Calu3 (cell line): Measurements from ENCODE around the gene HSPA2. TPM values are rescaled to one million over a fixed set of nuclear protein-coding genes. Genes with fewer than 3 reads are reported as not detected.

Experiments
- BruUV-seq: library from RNA; stranded (reverse); fragments of 400-500 nt; replicated peaks from 2 replicates; lab custom pipeline; 2021; lab: Mats Ljungman, UMichigan
- CTCF ChIA-PET: fragments of 300-600 bp; sonication (Branson Sonifier 250); formaldehyde crosslinking; loops from one replicate; lab custom pipeline; 2022; ENCODE audit warnings: antibody characterized with exemption; lab: Charles Lee
- DNase-seq: peaks from one replicate; pipeline ENCODE4 v3.0.0; 2022
- H3K27ac Mint-ChIP-seq: one replicate; pipeline ENCODE4 v1.8.0; 2022; ENCODE audit warnings: mixed read lengths; ENCODE audit not compliant: unreplicated experiment
- H3K27me3 Mint-ChIP-seq: one replicate; pipeline ENCODE4 v1.8.0; 2022; ENCODE audit warnings: mixed read lengths; ENCODE audit not compliant: unreplicated experiment
- H3K36me3 Mint-ChIP-seq: one replicate; pipeline ENCODE4 v1.8.0; 2022; ENCODE audit warnings: mild to moderate bottlenecking, moderate library complexity, mixed read lengths; ENCODE audit not compliant: insufficient read depth, unreplicated experiment
- H3K4me1 Mint-ChIP-seq: one replicate; pipeline ENCODE4 v1.8.0; 2022; ENCODE audit warnings: mild to moderate bottlenecking, low read depth, mixed read lengths; ENCODE audit not compliant: unreplicated experiment
- H3K4me3 Mint-ChIP-seq: one replicate; pipeline ENCODE4 v1.8.0; 2022; ENCODE audit warnings: mild to moderate bottlenecking, low read depth, moderate library complexity, mixed read lengths; ENCODE audit not compliant: unreplicated experiment
- H3K9me3 Mint-ChIP-seq: one replicate; pipeline ENCODE4 v1.8.0; 2022; ENCODE audit warnings: low read depth, mixed read lengths; ENCODE audit not compliant: unreplicated experiment
- intact Hi-C: fragments of 100-400 bp; cut with micrococcal nuclease; formaldehyde crosslinking; loops from one replicate; pipeline ENCODE4 v1.10.0; 2022; ENCODE audit not compliant: unreplicated experiment
- total RNA-seq: library from RNA; stranded (reverse); gene quantifications from 2 replicates; pipeline ENCODE4 v1.2.3, GENCODE V29; 2022
- TF ChIP-seq, protein P1 (sequence below): fragments of 200-600 bp; IDR thresholded peaks from one replicate; pipeline ENCODE4 v1.8.0; 2022; ENCODE audit warnings: antibody characterized with exemption; ENCODE audit not compliant: unreplicated experiment

HSPA2 gene
- total RNA-seq, 1 experiment from 2014 or later, result 3.6 TPM

- no TSS peak for BruUV-seq
- Mint-ChIP-seq H3K4me1 (no peaks in the 10 kb centered on the region), H3K27me3 (no peaks in the 10 kb centered on the region), H3K36me3 (peaks cover 5% of the 10 kb centered on the region), H3K9me3 (no peaks in the 10 kb centered on the region), H3K27ac (no peak overlapping the region), H3K4me3 (no peak overlapping the region)
- CTCF ChIA-PET, result interaction anchor here (0.6 kb wide), 1 partner anchor 328 kb away, joined by 3 read pairs; no protein-coding TSS in a partner anchor
- no peak for DNase-seq
- intact Hi-C loops, result no loop called here
- TF ChIP-seq, protein P1, sequence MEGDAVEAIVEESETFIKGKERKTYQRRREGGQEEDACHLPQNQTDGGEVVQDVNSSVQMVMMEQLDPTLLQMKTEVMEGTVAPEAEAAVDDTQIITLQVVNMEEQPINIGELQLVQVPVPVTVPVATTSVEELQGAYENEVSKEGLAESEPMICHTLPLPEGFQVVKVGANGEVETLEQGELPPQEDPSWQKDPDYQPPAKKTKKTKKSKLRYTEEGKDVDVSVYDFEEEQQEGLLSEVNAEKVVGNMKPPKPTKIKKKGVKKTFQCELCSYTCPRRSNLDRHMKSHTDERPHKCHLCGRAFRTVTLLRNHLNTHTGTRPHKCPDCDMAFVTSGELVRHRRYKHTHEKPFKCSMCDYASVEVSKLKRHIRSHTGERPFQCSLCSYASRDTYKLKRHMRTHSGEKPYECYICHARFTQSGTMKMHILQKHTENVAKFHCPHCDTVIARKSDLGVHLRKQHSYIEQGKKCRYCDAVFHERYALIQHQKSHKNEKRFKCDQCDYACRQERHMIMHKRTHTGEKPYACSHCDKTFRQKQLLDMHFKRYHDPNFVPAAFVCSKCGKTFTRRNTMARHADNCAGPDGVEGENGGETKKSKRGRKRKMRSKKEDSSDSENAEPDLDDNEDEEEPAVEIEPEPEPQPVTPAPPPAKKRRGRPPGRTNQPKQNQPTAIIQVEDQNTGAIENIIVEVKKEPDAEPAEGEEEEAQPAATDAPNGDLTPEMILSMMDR, result no peak
These were observed 32.0 kb downstream of the HSPA2 start for GRCh38 chr14:64572386-64573104.

- intact Hi-C loops, result no loop called here
- H3K36me3 Mint-ChIP-seq, result peaks cover 5% of the 10 kb centered on the region
- CTCF ChIA-PET, result no interaction called here
- TF ChIP-seq, protein P1, result no peak
- H3K9me3 Mint-ChIP-seq, result no peaks in the 10 kb centered on the region
- no peak overlapping the region for H3K4me3 Mint-ChIP-seq
- H3K27ac Mint-ChIP-seq, result no peak overlapping the region
- no peak for DNase-seq
- no peaks in the 10 kb centered on the region for H3K4me1 Mint-ChIP-seq
- no peaks in the 10 kb centered on the region for H3K27me3 Mint-ChIP-seq
- no TSS peak for BruUV-seq
These were observed 32.6 kb downstream of the HSPA2 start for GRCh38 chr14:64573109-64573508.

DNA sequence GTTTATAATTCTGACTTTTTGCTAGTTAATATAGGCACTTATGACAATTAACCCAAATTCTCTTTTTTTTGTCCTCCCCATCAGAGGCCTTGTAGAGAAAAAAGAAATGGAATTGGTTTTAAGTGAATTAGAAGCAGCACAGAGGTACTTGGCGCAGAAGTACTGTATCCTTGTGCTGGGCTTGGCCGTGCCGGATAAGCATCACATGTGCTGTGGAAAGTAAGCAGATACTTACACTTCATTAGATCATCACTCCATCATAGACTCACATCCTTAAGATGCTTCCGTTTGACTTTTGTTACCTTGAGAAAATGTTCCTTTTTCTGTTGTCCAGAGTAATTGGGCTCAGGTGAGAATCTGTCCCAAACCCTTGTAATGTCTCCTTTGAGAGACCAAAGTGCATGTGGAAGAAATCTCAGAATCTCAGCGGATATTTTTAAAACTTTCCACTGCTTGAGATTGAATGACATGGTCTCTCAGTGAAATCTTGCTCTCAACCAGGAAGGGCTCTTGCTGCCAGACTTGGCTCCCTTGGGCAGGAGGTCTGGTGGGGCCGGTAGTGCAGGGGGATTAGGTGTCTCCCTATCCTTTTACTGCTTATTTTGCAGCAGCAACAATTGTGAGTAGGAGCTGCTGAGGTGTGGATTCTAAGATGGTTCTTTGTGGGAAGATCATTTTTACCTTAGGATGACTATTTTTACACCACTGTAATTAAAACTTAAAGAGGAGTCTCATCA, 34.0 kb downstream of the HSPA2 start:
- CTCF ChIA-PET, result no interaction called here

DNA sequence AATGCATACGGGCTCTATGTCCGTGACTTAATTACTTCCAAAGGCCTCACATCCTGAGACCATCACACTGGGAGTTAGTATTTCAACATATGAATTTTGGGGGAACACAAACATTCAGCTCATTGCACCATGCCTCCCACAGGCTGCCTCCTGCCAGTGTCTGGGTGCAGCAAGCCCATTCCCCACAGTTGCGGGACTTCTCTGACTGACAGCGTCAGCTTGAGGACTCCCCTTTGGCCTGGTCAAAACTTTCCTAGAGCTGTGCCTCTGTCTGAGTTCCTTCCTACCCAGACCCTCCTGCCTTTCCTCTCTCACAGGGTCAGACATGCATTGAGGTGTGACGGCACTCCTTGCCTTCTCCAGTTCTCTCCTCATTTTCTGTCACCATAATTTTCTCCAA, 36.7 kb downstream of the HSPA2 start:
- TF ChIP-seq, protein P1, result no peak
- Mint-ChIP-seq H3K9me3 (no peaks in the 10 kb centered on the region), H3K27me3 (no peaks in the 10 kb centered on the region), H3K27ac (no peak overlapping the region), H3K4me1 (no peaks in the 10 kb centered on the region), H3K4me3 (no peak overlapping the region), H3K36me3 (no peaks in the 10 kb centered on the region)
- intact Hi-C loops, result no loop called here
- CTCF ChIA-PET, result no interaction called here
- no peak for DNase-seq
- no TSS peak for BruUV-seq

More for the DNA sequence above, 34.0 kb downstream of the HSPA2 start:
- TF ChIP-seq, protein P1, result no peak
- BruUV-seq, result no TSS peak
- no peaks in the 10 kb centered on the region for H3K9me3 Mint-ChIP-seq
- DNase-seq, result no peak
- H3K36me3 Mint-ChIP-seq, result peaks cover 5% of the 10 kb centered on the region
- intact Hi-C loops, result no loop called here
- no peak overlapping the region for H3K4me3 Mint-ChIP-seq
- H3K27ac Mint-ChIP-seq, result no peak overlapping the region
- H3K4me1 Mint-ChIP-seq, result no peaks in the 10 kb centered on the region
- no peaks in the 10 kb centered on the region for H3K27me3 Mint-ChIP-seq
